ENCODE results near the gene CAPRIN2. TPM values are rescaled to one million over a fixed set of nuclear protein-coding genes. Genes with fewer than 3 reads are reported as not detected.
A peak's percentile ranks its signal among the peaks of the same experiment; 100 is the strongest.

CAPRIN2 gene, protein sequence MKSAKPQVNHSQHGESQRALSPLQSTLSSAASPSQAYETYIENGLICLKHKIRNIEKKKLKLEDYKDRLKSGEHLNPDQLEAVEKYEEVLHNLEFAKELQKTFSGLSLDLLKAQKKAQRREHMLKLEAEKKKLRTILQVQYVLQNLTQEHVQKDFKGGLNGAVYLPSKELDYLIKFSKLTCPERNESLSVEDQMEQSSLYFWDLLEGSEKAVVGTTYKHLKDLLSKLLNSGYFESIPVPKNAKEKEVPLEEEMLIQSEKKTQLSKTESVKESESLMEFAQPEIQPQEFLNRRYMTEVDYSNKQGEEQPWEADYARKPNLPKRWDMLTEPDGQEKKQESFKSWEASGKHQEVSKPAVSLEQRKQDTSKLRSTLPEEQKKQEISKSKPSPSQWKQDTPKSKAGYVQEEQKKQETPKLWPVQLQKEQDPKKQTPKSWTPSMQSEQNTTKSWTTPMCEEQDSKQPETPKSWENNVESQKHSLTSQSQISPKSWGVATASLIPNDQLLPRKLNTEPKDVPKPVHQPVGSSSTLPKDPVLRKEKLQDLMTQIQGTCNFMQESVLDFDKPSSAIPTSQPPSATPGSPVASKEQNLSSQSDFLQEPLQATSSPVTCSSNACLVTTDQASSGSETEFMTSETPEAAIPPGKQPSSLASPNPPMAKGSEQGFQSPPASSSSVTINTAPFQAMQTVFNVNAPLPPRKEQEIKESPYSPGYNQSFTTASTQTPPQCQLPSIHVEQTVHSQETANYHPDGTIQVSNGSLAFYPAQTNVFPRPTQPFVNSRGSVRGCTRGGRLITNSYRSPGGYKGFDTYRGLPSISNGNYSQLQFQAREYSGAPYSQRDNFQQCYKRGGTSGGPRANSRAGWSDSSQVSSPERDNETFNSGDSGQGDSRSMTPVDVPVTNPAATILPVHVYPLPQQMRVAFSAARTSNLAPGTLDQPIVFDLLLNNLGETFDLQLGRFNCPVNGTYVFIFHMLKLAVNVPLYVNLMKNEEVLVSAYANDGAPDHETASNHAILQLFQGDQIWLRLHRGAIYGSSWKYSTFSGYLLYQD
- 1 to 10 TPM; 5.0 to 5.5 (median 5.3) TPM for total RNA-seq

DNA sequence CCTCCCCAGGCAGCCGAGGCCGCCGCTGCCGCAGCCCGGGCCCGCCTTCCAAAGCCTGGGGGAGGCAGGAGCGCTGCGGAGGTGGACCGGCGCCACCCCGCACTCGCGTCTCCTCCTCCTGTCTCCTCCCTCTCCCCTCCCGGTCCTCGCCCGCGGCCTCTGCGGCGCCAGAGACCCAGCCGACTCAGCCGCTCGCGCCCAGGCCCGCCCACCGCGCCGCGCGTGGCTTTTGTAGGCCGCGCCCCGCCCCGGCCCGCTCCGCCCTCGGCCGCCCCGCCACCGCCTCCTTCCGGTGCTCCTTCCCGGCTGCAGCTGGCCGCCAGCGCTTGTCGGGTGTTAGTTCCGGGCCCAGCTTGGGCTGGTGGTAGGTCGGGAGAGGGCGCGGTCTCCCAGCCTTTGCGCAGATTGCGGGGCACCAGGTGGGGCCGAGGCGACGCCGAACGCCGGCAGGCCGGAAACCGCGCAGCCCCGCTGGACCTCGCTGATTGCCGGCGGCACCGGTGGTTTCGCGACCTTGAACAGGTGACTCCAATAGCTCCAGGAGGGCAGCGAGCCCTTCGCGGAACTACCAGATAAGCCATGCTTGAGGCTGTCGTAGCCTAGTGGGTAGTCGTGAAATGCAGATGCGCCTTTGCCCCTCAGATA, at the start of gene CAPRIN2:
CAPRIN2 (minus strand) TSS at position 202 of the 645 bp plus-strand sequence. CDS start 1,431 bp downstream, outside the sequence.
- H3K36me3 Mint-ChIP-seq (ENCODE audit: insufficient read depth): peaks cover 3% of the 10 kb centered on the region
- H3K4me1 Mint-ChIP-seq (ENCODE audit: low read depth): peaks cover 25% of the 10 kb centered on the region
- H3K4me3 Mint-ChIP-seq: peak within 1 kb of the TSS; percentile 94
- DNase-seq: peak; percentile 93
- ATAC-seq: peak; percentile 95 to 96
- H3K9me3 Mint-ChIP-seq: no peaks in the 10 kb centered on the region
- H3K27me3 Mint-ChIP-seq (ENCODE audit: low read depth): no peaks in the 10 kb centered on the region

DNA sequence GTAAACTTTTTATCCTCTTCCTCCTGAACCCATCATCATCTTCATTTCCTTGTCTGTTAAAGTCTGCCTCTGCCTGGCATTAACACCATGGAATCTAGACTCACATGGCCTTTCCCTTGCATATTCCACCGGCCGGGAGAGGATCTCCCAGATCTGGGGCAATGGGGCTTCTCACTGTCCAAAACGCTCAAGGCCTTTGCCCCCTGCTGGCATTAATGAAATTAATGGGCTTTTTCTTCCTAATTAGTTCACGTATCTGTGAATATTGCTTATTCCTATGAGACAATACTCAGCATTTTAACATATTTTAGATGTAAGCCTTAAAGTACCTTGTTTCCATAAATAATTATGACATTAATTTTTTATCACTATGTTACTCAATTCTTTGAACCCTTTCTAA, 42.9 kb upstream of the CAPRIN2 start:
- H3K36me3 Mint-ChIP-seq (ENCODE audit: insufficient read depth): no peaks in the 10 kb centered on the region
- H3K4me1 Mint-ChIP-seq (ENCODE audit: low read depth): peaks cover 17% of the 10 kb centered on the region
- peaks cover 40% of the 10 kb centered on the region for H3K27me3 Mint-ChIP-seq (ENCODE audit: low read depth)
- no peak for ATAC-seq
- no peak for DNase-seq
- no peaks in the 10 kb centered on the region for H3K9me3 Mint-ChIP-seq
- H3K4me3 Mint-ChIP-seq: peak overlapping the region; percentile 4

DNA sequence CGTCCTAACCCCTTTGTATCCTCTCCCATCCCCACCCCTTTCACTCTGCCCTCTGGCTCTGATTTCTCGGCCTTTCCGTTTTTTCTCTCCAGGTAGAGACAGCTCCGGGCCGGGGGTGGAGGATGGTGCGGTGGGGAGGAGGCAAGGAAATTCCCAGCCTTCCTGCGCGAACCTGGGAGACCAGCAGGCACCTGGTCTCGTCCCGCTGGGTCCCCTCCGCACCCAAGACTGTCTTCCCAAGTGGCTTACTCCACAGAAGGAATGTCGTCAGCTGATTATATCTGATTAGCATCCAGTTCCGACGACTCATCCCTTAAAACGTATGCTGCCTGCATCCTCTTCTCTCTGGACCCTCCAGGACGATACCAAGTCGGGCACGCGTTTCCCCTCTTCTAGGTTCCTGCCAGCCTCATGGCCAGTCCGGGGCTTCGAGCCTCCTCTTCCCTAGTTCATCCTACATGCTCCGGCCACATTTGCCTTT, 42.2 kb upstream of the CAPRIN2 start:
- peaks cover 17% of the 10 kb centered on the region for H3K4me1 Mint-ChIP-seq (ENCODE audit: low read depth)
- H3K4me3 Mint-ChIP-seq: peak overlapping the region; percentile 48
- H3K9me3 Mint-ChIP-seq: no peaks in the 10 kb centered on the region
- no peaks in the 10 kb centered on the region for H3K36me3 Mint-ChIP-seq (ENCODE audit: insufficient read depth)
- H3K27me3 Mint-ChIP-seq (ENCODE audit: low read depth): peaks cover 40% of the 10 kb centered on the region
- no peak for ATAC-seq
- DNase-seq: no peak

DNA sequence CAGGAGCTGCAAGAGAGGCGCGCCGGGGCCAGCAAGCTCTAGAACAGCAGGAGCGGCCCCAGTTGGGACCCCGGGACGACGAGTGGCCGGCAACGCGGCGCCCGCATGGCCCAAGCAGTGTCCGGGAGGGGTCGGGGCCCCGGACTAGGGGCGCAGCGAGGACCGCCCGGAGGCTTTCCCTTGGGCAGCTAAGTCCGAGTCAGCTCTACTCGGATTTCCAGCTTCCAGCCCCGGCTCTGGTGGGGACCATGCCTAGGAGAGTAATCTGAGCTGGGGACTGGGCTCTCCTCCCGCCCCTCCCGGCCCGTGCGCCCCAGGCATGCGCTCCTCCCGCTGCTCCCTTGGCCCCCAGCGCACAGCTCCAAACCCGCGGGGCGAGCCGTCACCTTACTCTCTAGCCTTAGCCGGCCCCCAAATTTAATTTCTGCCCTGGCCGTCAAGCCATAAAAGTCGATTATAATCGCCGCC, 41.6 kb upstream of the CAPRIN2 start:
- H3K9me3 Mint-ChIP-seq: no peaks in the 10 kb centered on the region
- peaks cover 40% of the 10 kb centered on the region for H3K27me3 Mint-ChIP-seq (ENCODE audit: low read depth)
- H3K4me3 Mint-ChIP-seq: peak overlapping the region; percentile 71
- ATAC-seq (peak; percentile 27 to 31), DNase-seq (no peak)
- no peaks in the 10 kb centered on the region for H3K36me3 Mint-ChIP-seq (ENCODE audit: insufficient read depth)
- peaks cover 17% of the 10 kb centered on the region for H3K4me1 Mint-ChIP-seq (ENCODE audit: low read depth)

DNA sequence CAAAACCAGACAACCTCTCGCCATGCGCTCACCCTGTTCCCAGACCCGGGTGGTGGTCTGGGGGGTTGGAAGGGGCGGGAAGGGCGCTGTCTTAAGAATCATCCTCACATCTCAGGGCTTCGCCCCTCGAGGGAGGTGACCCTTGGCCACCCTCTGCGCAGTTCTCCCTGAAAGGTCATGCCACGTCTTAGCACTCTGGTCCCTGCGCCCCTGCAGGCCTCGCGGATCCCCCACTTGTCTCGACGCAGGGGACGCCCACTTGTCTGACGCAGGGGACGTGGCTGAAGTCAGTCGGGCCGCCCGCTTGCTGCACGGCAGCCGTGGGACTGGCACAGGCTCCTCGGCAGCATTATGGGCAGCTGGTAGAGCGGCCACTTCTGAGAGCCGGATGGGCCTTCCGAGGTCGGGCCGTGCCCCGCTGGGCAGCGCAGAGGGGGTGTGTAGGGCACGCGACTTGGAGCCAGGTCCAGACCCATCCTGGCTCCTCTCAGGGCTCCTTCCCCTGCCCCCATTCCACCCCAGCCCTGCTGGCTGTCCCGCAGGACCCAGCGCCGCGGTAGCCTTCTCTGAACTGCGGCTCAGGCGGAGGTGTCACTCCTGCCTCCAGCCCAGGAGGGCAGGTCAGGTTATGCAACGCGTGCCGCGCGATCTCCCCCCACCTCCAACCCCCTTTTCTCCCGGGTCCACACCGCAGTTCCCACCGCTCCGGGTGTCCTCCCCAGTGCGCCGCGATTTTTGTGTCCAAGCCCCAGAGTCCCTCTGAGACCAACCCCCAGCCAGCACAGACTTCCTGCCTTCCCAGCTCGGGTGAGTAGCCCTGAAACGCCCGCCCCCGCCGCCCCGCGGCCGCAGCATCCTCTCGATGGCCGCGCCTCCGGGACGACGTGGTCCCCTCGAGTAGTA, 40.9 kb upstream of the CAPRIN2 start:
- peaks cover 40% of the 10 kb centered on the region for H3K27me3 Mint-ChIP-seq (ENCODE audit: low read depth)
- ATAC-seq (peak; percentile 80 to 81), DNase-seq (no peak)
- no peaks in the 10 kb centered on the region for H3K36me3 Mint-ChIP-seq (ENCODE audit: insufficient read depth)
- peak overlapping the region; percentile 71 for H3K4me3 Mint-ChIP-seq
- H3K4me1 Mint-ChIP-seq (ENCODE audit: low read depth): peaks cover 17% of the 10 kb centered on the region
- H3K9me3 Mint-ChIP-seq: no peaks in the 10 kb centered on the region

DNA sequence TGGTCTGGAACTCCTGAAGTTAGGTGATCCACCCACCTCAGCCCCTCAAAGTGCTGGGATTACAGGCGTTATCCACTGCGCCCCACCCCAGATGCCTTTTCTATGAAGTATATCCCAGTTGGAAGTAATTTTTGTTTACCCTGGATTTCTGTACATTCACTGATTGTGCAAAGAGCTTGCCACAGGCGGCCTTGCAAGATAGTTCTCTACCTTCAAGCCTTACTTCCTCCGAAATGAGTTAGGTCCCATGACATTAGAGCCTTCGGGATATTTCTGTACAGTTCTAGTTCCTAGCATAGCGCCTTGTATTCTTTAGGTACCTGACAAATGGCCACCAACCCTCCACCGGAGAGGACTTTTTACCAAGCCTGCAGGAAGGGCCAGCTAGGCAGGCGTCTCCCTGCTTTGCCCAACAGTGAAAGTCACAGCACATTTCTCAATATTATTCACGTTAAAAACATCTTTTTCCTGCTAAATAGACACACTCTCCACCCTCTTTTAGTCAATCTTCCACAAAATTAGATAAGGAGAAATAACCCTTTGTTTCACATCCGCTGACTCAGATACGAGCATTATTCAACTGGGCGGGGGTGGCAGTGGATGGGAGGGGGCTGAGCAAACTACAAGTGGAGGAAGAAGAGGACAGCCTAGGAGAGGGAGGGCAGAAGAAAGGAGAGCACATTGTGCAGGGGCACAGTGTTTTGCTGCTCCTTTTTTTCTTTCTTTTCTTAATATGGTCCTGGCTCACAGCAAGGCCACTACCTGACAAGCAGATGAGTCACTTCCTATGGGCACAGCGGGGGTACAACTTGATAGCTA, 40.0 kb upstream of the CAPRIN2 start:
- peaks cover 39% of the 10 kb centered on the region for H3K27me3 Mint-ChIP-seq (ENCODE audit: low read depth)
- peaks cover 17% of the 10 kb centered on the region for H3K4me1 Mint-ChIP-seq (ENCODE audit: low read depth)
- H3K9me3 Mint-ChIP-seq: no peaks in the 10 kb centered on the region
- peak overlapping the region; percentile 71 for H3K4me3 Mint-ChIP-seq
- ATAC-seq (peak; percentile 42 to 43), DNase-seq (no peak)
- no peaks in the 10 kb centered on the region for H3K36me3 Mint-ChIP-seq (ENCODE audit: insufficient read depth)

DNA sequence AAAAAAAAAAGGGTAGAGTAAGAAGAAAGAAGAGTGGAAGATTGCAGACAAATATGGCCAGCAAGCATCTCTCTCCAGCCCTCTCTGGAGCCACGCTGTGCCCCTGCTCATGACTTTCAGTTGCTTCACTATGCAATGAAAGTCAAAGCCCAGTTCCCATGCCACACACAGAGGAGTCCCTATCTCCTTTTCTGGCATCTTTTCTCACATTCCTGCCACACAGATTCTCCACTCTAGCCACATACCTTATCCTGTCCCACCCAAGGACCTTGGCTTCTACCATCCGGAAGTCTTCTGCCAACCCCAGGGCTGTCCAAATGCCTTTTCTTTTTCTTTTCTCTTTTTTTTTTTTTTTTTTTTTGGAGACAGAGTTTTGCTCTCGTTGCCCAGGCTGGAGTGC, 39.3 kb upstream of the CAPRIN2 start:
- DNase-seq (no peak), ATAC-seq (no peak)
- no peak overlapping the region for H3K4me3 Mint-ChIP-seq

DNA sequence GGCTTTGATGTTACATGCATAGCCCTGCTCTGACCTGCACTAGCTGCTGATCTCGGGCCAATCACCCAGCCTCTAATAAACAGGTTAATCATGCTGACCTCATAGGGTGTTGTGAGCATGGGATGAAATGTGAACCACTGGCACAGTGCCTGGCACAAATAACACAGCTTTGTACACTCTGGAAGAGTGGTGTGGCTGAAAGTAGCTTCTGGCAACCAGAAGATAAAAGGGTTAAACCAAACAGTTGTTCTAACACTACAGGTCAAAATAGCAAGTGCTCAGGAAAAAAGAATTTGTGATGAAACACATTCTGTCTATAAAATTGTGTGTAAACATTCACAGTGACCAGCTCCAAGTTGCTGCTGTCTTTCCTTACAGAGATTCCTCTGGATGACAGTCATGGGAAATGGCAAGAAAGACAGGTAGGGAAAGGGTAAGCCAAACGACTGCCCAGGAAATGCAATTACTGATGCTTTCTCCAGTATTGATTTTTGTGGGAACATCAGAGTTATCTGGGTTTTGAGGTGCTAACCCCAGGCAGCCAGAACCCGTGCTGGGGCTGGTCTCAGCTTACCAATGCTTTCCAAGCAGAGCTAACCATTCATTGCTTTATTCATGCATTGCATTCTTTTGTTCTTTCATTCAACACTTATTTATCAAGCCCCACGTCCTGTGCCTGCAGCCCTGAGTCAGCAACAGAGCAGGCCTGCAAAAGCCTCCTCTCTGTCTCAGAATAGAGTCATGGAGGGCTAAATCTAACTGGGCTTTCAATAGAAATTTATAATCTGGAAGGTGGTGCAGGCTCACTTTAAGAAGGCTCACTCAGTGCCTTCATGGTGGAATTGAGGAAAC, 38.1 kb upstream of the CAPRIN2 start:
- H3K4me3 Mint-ChIP-seq: no peak overlapping the region
- H3K27me3 Mint-ChIP-seq (ENCODE audit: low read depth): peaks cover 24% of the 10 kb centered on the region
- peaks cover 17% of the 10 kb centered on the region for H3K4me1 Mint-ChIP-seq (ENCODE audit: low read depth)
- ATAC-seq (no peak), DNase-seq (no peak)
- no peaks in the 10 kb centered on the region for H3K36me3 Mint-ChIP-seq (ENCODE audit: insufficient read depth)
- H3K9me3 Mint-ChIP-seq: no peaks in the 10 kb centered on the region

More for the DNA sequence above, 39.3 kb upstream of the CAPRIN2 start:
- no peaks in the 10 kb centered on the region for H3K36me3 Mint-ChIP-seq (ENCODE audit: insufficient read depth)
- H3K9me3 Mint-ChIP-seq: no peaks in the 10 kb centered on the region
- peaks cover 17% of the 10 kb centered on the region for H3K4me1 Mint-ChIP-seq (ENCODE audit: low read depth)
- peaks cover 36% of the 10 kb centered on the region for H3K27me3 Mint-ChIP-seq (ENCODE audit: low read depth)

DNA sequence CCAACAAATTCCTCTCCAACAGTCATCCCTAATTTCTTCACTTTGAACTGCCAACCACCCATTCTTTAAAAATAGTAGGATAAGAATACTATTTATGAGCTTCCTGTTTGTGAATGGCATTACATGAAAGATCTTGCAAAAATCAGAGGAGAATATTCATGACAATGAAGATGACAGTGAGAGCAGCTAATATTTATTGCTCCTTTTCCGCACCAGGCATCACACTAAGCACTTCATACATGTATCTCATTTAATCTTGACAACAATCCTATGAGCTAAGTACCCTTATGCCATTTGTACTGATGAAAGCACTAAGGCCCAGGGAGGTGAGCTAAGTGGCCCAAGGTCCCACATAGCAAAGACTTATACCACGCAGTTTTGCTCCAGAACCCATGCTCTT, 37.3 kb upstream of the CAPRIN2 start:
- Mint-ChIP-seq H3K4me1 (ENCODE audit: low read depth) (peaks cover 13% of the 10 kb centered on the region), H3K36me3 (ENCODE audit: insufficient read depth) (no peaks in the 10 kb centered on the region), H3K9me3 (no peaks in the 10 kb centered on the region), H3K27me3 (ENCODE audit: low read depth) (peaks cover 19% of the 10 kb centered on the region), H3K4me3 (no peak overlapping the region)
- DNase-seq: no peak
- no peak for ATAC-seq

DNA sequence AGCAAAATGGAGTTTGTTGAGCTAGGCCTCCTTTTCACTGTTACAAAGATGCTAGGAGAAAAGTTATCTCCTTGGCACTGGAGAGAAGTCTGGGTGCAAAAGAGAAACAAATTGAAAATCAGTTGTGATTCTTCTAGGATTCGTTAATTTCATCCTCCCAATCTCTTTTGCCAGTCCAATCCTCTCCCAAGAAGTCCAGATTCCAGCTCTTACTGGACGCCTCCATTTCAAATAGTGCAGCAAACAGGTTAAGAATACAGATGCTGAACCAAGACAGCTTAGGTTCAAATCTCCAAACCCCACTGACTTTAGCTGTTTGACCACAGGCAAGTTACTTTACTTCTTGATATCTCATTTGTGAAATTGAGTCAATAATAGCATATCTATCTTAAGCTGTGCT, 34.0 kb upstream of the CAPRIN2 start:
- Mint-ChIP-seq H3K4me1 (ENCODE audit: low read depth) (no peaks in the 10 kb centered on the region), H3K4me3 (no peak overlapping the region), H3K27me3 (ENCODE audit: low read depth) (peaks cover 11% of the 10 kb centered on the region), H3K9me3 (no peaks in the 10 kb centered on the region), H3K36me3 (ENCODE audit: insufficient read depth) (no peaks in the 10 kb centered on the region)
- ATAC-seq (no peak), DNase-seq (no peak)

DNA sequence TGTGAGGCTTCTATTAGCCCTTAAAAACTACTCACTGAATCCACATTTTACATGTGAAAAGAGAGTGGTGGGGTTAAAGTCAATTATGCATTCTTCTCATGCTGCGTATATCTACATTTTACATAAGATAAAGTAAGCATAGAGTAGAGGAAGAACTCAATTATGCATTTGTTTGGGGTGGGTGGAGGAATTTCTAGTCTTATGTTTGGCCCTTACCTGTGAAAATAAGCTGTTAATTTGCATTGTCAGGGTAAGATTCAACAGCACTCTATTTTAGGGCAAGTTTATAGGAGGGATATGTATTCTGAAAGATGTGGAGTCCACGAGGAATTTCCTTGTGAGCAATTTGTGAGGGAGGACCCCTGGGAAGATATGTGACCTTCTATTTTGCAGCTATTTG, 30.9 kb upstream of the CAPRIN2 start:
- H3K4me1 Mint-ChIP-seq (ENCODE audit: low read depth): no peaks in the 10 kb centered on the region
- H3K36me3 Mint-ChIP-seq (ENCODE audit: insufficient read depth): no peaks in the 10 kb centered on the region
- H3K4me3 Mint-ChIP-seq: no peak overlapping the region
- ATAC-seq: no peak
- no peak for DNase-seq
- H3K9me3 Mint-ChIP-seq: no peaks in the 10 kb centered on the region
- peaks cover 11% of the 10 kb centered on the region for H3K27me3 Mint-ChIP-seq (ENCODE audit: low read depth)

DNA sequence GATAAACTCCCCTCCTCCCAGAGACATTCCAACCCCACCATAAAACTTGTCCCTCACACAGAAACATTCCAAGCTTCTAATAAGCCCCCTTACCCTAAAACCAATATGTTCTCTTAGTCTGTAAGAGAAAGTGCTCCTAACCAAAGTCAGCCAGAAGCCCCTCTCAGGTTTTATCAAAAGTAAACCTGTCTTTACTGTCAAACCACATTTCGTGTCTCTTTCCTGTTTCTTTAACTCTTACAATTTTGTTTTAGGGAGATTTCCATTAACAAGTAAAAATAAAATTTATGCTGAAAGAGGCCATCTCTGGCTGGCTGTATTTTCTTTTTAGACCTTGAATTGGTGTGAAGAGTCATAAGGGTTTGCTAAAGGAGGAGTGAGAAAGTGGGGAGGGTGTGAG, 29.8 kb upstream of the CAPRIN2 start:
- Mint-ChIP-seq H3K27me3 (ENCODE audit: low read depth) (peaks cover 14% of the 10 kb centered on the region), H3K9me3 (no peaks in the 10 kb centered on the region), H3K4me3 (no peak overlapping the region), H3K36me3 (ENCODE audit: insufficient read depth) (no peaks in the 10 kb centered on the region), H3K4me1 (ENCODE audit: low read depth) (no peaks in the 10 kb centered on the region)
- ATAC-seq (no peak), DNase-seq (no peak)

All from activated T-cell treated with anti-CD3 and anti-CD28 coated beads, Interleukin-2, amount 50 U/mL, for 4 hours (primary cell).